DND-41 (cell line): Measurements from ENCODE around the gene MLH1.

Experiments used
- EZH2 ChIP-seq: IDR thresholded peaks from 3 replicates; pipeline ENCODE4 v1.6.1; 2012; ENCODE audit warnings: borderline replicate concordance, low read depth, mild to moderate bottlenecking, moderate library complexity, low read length, inconsistent platforms; ENCODE audit not compliant: severe bottlenecking
- TF ChIP-seq, protein P1 (sequence below): IDR thresholded peaks from 2 replicates; pipeline ENCODE4 v1.5.1; 2012; ENCODE audit warnings: borderline replicate concordance, low read length, moderate library complexity, mild to moderate bottlenecking; ENCODE audit not compliant: poor library complexity, severe bottlenecking; ENCODE audit errors: extremely low read depth

DNA sequence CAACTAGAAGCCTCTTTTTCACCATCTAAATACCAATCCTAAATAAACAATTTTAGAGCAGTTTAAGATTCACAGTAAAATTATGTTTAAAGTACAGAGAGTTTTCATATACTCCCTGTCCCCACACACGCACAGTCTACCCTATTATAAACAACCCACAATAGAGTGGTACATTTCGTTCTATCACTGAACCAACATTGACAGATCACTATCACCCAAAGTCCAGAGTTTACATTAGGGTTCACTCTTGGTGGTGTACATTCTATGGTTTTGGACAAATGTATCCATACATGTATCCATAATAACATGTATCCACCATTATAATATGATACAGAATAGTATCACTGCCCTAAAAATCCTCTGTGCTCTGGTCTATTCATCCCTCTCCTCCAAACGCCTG, 89.0 kb downstream of the MLH1 start:
- TF ChIP-seq, protein P1, sequence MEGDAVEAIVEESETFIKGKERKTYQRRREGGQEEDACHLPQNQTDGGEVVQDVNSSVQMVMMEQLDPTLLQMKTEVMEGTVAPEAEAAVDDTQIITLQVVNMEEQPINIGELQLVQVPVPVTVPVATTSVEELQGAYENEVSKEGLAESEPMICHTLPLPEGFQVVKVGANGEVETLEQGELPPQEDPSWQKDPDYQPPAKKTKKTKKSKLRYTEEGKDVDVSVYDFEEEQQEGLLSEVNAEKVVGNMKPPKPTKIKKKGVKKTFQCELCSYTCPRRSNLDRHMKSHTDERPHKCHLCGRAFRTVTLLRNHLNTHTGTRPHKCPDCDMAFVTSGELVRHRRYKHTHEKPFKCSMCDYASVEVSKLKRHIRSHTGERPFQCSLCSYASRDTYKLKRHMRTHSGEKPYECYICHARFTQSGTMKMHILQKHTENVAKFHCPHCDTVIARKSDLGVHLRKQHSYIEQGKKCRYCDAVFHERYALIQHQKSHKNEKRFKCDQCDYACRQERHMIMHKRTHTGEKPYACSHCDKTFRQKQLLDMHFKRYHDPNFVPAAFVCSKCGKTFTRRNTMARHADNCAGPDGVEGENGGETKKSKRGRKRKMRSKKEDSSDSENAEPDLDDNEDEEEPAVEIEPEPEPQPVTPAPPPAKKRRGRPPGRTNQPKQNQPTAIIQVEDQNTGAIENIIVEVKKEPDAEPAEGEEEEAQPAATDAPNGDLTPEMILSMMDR, result no peak
- no peak for TF ChIP-seq EZH2
